ENCODE results near the gene CYTL1. TPM values are rescaled to one million over a fixed set of nuclear protein-coding genes. Genes with fewer than 3 reads are reported as not detected.
"Not testable (repeated sequence)": the region's sequence is repeated elsewhere in the genome, so short reads cannot be mapped to it uniquely, and the experiment has no call there.

Gene CYTL1
- polyA plus RNA-seq, 1 experiment: not detected

DNA sequence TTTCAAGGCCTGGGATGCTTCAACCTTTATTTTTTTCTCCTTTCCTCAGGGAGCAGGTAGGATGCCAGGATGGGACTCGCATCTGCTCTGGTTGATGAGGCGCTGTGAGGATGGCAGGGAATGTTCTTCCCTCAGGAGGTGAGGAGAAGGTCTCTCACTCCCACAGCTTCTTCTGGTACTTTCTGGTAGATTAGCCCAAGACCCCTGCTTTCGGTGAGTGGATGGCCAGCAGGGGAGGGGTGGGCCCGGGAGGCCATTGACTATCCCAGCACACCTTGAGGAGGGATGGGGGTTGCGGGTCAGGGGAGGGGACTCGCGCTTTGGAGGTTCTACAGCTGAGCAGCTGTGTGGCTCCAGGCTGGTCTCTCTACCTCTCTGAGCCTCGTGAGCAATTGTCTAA, 14.8 kb downstream of the CYTL1 start:
- Histone ChIP-seq H3K27me3 (ENCODE audit: control insufficient read depth, insufficient read depth, low read length) (peaks cover 16% of the 10 kb centered on the region), H3K4me3 (ENCODE audit: low read depth, low read length) (no peak overlapping the region), H3K36me3 (ENCODE audit: control insufficient read depth, insufficient read depth, low read length) (no peaks in the 10 kb centered on the region)
- ChIA-PET CTCF (no interaction called here), POLR2A (no interaction called here)
- no peak for TF ChIP-seq CTCF (IDR thresholded peaks at IDR 0.05; ENCODE audit: insufficient read depth, low read depth, low read length)
- no peak for DNase-seq (ENCODE audit: low read depth)

DNA sequence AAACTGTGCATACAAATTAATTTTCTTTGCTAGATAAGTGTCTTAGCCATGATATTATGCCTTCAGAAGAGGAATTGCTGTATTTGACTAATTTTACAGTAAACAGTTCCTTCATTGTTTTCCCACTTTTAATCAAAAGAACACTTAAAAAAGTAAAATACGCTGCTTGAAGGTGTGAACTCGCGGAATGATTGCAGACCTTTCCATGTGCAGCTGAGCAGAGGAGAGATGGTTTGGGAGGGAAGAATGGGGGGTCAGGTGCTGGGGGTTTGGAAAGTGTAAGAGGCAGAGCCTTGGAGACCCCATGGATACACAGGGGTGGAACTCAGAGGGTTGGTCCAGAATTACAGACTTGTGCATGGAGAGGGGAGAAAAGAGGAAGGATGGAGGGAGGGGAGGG, 15.3 kb downstream of the CYTL1 start:
- Histone ChIP-seq H3K4me3 (ENCODE audit: low read depth, low read length) (no peak overlapping the region), H3K27me3 (ENCODE audit: control insufficient read depth, insufficient read depth, low read length) (peaks cover 16% of the 10 kb centered on the region), H3K36me3 (ENCODE audit: control insufficient read depth, insufficient read depth, low read length) (no peaks in the 10 kb centered on the region)
- no peak for DNase-seq (ENCODE audit: low read depth)
- ChIA-PET CTCF (interaction anchor here (0.8 kb wide), 1 partner anchor 8 kb away, joined by 4 read pairs; no protein-coding TSS in a partner anchor), POLR2A (no interaction called here)
- TF ChIP-seq CTCF (IDR thresholded peaks at IDR 0.05; ENCODE audit: insufficient read depth, low read depth, low read length): no peak

DNA sequence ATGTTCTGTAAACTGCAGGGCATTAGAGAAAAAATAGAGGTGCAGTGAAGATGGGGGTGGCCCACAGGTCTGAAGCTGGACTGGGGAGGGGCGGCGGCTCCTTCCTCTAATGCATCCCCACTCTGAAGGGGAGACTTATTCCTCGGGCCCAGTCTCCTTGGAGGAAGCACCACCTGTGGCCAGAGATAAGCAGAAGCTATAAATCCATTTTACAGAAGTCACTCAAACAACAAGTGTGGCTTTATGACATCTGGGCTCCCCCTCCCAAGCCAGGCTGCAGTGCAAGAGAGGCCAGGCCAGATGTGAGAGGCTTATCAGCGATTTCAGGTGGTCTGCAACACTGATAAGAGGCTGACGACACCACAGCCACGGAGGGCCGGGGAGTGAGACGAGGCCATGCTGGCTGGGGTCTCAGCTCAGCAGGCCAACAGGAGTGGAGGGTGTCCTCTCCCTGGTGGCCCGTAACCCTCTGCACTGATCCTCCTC, 15.8 kb downstream of the CYTL1 start:
- H3K36me3 ChIP-seq (ENCODE audit: control insufficient read depth, insufficient read depth, low read length): no peaks in the 10 kb centered on the region
- CTCF ChIA-PET: interaction anchor here (0.8 to 0.9 kb wide), 3 partner anchors 9 to 563 kb away, joined by 3 to 4 read pairs (median 3); no protein-coding TSS in a partner anchor
- no peak for DNase-seq (ENCODE audit: low read depth)
- no peak for TF ChIP-seq CTCF (IDR thresholded peaks at IDR 0.05; ENCODE audit: insufficient read depth, low read depth, low read length)
- POLR2A ChIA-PET: no interaction called here
- no peak overlapping the region for H3K4me3 ChIP-seq (ENCODE audit: low read depth, low read length)
- H3K27me3 ChIP-seq (ENCODE audit: control insufficient read depth, insufficient read depth, low read length): peaks cover 16% of the 10 kb centered on the region

- POLR2A ChIA-PET; H3K36me3 ChIP-seq (ENCODE audit: control insufficient read depth, insufficient read depth, low read length); DNase-seq (ENCODE audit: low read depth); H3K4me3 ChIP-seq (ENCODE audit: low read depth, low read length): not testable (repeated sequence)
- H3K27me3 ChIP-seq (ENCODE audit: control insufficient read depth, insufficient read depth, low read length): peaks cover 16% of the 10 kb centered on the region
- CTCF ChIA-PET: interaction anchor here (1.3 kb wide), 1 partner anchor 16 kb away, joined by 3 read pairs; no protein-coding TSS in a partner anchor
Observed at GRCh38 chr4:5001641-5002040, 17.6 kb downstream of the CYTL1 start.

DNA sequence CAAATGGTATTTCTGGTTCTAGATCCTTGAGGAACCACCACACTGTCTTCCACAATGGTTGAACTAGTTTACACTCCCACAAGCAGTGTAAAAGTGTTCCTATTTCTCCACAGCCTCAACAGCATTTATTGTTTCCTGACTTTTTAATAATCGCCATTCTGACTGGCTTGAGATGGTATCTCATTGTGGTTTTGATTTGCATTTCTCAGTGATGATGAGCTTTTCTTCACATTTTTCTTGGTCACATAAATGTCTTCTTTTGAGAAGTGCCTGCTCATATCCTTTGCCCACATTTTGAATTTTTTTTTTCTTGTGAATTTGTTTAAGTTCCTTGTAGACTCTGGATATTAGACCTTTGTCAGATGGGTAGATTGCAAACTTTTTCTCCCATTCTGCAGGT, 22.3 kb downstream of the CYTL1 start:
- H3K27me3 ChIP-seq (ENCODE audit: control insufficient read depth, insufficient read depth, low read length); H3K36me3 ChIP-seq (ENCODE audit: control insufficient read depth, insufficient read depth, low read length); DNase-seq (ENCODE audit: low read depth); H3K4me3 ChIP-seq (ENCODE audit: low read depth, low read length); POLR2A ChIA-PET: not testable (repeated sequence)
- CTCF ChIA-PET: interaction anchor here (0.6 to 4.3 kb wide), 4 partner anchors 102 to 509 kb away, joined by 3 to 21 read pairs (median 4); no protein-coding TSS in a partner anchor

DNA sequence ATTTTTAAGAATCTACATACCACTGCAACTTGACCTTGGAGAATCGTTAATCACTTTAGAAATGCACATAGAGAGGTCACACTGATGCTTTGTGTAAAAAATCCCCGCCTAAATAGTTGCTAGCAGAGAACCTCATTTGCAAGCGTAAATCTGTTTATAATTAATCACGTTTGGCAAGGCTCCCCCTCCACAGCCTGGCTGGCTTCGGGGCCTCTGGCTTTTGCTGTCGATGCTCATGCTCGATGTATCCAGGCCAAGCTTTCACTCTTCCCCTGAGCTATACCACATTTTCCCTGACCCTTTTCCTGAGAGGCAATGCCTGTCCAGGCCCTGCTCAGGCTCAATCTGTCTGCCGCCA, 23.4 kb downstream of the CYTL1 start:
- DNase-seq (ENCODE audit: low read depth): no peak
- Histone ChIP-seq H3K4me3 (ENCODE audit: low read depth, low read length) (no peak overlapping the region), H3K36me3 (ENCODE audit: control insufficient read depth, insufficient read depth, low read length) (no peaks in the 10 kb centered on the region), H3K27me3 (ENCODE audit: control insufficient read depth, insufficient read depth, low read length) (peaks cover 3% of the 10 kb centered on the region; the same call in 1 of the 2 replicates)
- ChIA-PET POLR2A (no interaction called here), CTCF (interaction anchor here (0.8 to 4.3 kb wide), 3 partner anchors 36 to 478 kb away, joined by 3 to 21 read pairs (median 8); no protein-coding TSS in a partner anchor)
- TF ChIP-seq CTCF (IDR thresholded peaks at IDR 0.05; ENCODE audit: insufficient read depth, low read depth, low read length): no peak
